ENCODE data around the gene ZNF184. TPM values are rescaled to one million over a fixed set of nuclear protein-coding genes. Genes with fewer than 3 reads are reported as not detected.
A peak's percentile ranks its signal among the peaks of the same experiment; 100 is the strongest.

Gene ZNF184
- total and polyA plus RNA-seq, 9 of the 15 experiments (the other 6 are each of a cell fraction or from before 2014, with no cell fraction given) = 7.6 to 22.2 (median 12.8) TPM

DNA sequence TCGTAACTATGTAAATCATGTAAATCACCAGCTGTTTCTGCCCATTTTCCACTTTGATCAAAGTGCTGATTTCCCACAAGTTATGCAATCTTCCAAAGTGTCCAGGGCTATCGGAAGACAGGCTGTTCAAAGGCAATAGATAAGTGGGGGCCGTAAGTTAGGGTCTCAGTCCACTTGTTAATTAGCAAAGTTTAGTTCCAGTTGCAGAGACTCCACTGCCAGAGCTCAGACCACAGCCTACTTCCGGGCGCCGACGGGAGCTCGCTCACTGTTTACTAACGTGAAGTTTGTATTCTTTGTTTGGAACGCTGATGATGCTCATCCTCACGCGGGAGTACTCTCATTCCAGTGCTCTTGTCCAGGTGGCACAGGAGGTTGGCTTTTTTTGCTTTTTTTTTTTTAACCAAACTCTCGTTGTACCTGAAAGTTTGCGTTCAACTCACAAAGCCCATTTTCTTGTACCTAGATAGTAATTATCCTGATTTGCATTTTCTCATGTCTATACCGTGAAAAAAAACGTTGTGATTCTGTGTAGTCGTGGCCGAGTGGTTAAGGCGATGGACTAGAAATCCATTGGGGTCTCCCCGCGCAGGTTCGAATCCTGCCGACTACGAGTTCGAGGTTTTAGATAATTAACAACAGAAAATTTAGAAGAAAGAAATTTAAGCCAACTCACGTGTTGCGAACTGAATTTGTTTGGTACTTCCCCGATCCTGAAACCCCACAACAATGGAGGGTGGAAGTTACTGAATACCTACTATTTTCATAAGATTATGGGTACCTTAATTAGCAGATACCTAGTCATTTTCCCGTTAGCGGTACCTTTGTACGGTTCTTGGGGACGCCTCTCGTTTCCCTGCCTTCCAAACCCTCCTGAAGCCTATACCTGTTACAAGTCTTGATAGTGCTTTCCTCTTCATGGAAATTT, 29.9 kb upstream of the ZNF184 start (continued):
- TF ChIP-seq, protein P1, sequence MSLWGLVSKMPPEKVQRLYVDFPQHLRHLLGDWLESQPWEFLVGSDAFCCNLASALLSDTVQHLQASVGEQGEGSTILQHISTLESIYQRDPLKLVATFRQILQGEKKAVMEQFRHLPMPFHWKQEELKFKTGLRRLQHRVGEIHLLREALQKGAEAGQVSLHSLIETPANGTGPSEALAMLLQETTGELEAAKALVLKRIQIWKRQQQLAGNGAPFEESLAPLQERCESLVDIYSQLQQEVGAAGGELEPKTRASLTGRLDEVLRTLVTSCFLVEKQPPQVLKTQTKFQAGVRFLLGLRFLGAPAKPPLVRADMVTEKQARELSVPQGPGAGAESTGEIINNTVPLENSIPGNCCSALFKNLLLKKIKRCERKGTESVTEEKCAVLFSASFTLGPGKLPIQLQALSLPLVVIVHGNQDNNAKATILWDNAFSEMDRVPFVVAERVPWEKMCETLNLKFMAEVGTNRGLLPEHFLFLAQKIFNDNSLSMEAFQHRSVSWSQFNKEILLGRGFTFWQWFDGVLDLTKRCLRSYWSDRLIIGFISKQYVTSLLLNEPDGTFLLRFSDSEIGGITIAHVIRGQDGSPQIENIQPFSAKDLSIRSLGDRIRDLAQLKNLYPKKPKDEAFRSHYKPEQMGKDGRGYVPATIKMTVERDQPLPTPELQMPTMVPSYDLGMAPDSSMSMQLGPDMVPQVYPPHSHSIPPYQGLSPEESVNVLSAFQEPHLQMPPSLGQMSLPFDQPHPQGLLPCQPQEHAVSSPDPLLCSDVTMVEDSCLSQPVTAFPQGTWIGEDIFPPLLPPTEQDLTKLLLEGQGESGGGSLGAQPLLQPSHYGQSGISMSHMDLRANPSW (CRISPR knock-in tag; IDR thresholded peaks at IDR 0.05) = peak; percentile 75; the same call in 1 of the 2 replicates
- TF ChIP-seq DIDO1 (tag; IDR thresholded peaks at IDR 0.05; ENCODE audit: low read depth) (0 out of 2 replicates have a peak, but pooled peaks have one; percentile 2), ZNF57 (CRISPR knock-in tag; IDR thresholded peaks at IDR 0.05) (no peak), GATA2 (CRISPR knock-in tag; IDR thresholded peaks at IDR 0.05) (peak; percentile 71), ASH1L (IDR thresholded peaks at IDR 0.05; ENCODE audit: borderline replicate concordance, low read depth, partially characterized antibody) (peak; percentile 68), SMAD2 (IDR thresholded peaks at IDR 0.05; ENCODE audit: low read depth, low read length) (no peak), FOXK2 (conservative IDR thresholded peaks at IDR 0.05 in 1 of 2, IDR thresholded peaks at IDR 0.05 in 1 of 2; ENCODE audit: low read depth in 2 of 2) (peak; percentile 87 to 96), RBM39 (optimal IDR thresholded peaks at IDR 0.05; ENCODE audit: low read depth, low read length) (no peak), ZNF274 (IDR thresholded peaks at IDR 0.05; ENCODE audit: borderline replicate concordance, low read depth, low read length) (no peak), PHF21A (IDR thresholded peaks at IDR 0.05; ENCODE audit: borderline replicate concordance, low read depth) (peak; percentile 90; the same call in 1 of the 2 replicates)
- TF ChIP-seq, protein P2, sequence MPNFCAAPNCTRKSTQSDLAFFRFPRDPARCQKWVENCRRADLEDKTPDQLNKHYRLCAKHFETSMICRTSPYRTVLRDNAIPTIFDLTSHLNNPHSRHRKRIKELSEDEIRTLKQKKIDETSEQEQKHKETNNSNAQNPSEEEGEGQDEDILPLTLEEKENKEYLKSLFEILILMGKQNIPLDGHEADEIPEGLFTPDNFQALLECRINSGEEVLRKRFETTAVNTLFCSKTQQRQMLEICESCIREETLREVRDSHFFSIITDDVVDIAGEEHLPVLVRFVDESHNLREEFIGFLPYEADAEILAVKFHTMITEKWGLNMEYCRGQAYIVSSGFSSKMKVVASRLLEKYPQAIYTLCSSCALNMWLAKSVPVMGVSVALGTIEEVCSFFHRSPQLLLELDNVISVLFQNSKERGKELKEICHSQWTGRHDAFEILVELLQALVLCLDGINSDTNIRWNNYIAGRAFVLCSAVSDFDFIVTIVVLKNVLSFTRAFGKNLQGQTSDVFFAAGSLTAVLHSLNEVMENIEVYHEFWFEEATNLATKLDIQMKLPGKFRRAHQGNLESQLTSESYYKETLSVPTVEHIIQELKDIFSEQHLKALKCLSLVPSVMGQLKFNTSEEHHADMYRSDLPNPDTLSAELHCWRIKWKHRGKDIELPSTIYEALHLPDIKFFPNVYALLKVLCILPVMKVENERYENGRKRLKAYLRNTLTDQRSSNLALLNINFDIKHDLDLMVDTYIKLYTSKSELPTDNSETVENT (CRISPR knock-in tag; IDR thresholded peaks at IDR 0.05) = no peak
- TF ChIP-seq, protein P3, sequence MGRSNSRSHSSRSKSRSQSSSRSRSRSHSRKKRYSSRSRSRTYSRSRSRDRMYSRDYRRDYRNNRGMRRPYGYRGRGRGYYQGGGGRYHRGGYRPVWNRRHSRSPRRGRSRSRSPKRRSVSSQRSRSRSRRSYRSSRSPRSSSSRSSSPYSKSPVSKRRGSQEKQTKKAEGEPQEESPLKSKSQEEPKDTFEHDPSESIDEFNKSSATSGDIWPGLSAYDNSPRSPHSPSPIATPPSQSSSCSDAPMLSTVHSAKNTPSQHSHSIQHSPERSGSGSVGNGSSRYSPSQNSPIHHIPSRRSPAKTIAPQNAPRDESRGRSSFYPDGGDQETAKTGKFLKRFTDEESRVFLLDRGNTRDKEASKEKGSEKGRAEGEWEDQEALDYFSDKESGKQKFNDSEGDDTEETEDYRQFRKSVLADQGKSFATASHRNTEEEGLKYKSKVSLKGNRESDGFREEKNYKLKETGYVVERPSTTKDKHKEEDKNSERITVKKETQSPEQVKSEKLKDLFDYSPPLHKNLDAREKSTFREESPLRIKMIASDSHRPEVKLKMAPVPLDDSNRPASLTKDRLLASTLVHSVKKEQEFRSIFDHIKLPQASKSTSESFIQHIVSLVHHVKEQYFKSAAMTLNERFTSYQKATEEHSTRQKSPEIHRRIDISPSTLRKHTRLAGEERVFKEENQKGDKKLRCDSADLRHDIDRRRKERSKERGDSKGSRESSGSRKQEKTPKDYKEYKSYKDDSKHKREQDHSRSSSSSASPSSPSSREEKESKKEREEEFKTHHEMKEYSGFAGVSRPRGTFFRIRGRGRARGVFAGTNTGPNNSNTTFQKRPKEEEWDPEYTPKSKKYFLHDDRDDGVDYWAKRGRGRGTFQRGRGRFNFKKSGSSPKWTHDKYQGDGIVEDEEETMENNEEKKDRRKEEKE (IDR thresholded peaks at IDR 0.05; ENCODE audit: borderline replicate concordance in 1 of 2, control insufficient read depth in 1 of 2, low read depth in 2 of 2, low read length in 1 of 2) = 0 out of 4 replicates have a peak, but pooled peaks of 1 of the 2 experiments have one; percentile 4
- TF ChIP-seq, protein P4, sequence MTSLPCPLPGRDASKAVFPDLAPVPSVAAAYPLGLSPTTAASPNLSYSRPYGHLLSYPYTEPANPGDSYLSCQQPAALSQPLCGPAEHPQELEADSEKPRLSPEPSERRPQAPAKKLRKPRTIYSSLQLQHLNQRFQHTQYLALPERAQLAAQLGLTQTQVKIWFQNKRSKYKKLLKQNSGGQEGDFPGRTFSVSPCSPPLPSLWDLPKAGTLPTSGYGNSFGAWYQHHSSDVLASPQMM (CRISPR knock-in tag; IDR thresholded peaks at IDR 0.05) = no peak
- TF ChIP-seq, protein P5, sequence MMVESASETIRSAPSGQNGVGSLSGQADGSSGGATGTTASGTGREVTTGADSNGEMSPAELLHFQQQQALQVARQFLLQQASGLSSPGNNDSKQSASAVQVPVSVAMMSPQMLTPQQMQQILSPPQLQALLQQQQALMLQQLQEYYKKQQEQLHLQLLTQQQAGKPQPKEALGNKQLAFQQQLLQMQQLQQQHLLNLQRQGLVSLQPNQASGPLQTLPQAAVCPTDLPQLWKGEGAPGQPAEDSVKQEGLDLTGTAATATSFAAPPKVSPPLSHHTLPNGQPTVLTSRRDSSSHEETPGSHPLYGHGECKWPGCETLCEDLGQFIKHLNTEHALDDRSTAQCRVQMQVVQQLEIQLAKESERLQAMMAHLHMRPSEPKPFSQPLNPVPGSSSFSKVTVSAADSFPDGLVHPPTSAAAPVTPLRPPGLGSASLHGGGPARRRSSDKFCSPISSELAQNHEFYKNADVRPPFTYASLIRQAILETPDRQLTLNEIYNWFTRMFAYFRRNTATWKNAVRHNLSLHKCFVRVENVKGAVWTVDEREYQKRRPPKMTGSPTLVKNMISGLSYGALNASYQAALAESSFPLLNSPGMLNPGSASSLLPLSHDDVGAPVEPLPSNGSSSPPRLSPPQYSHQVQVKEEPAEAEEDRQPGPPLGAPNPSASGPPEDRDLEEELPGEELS (CRISPR knock-in tag; IDR thresholded peaks at IDR 0.05; ENCODE audit: borderline replicate concordance) = no peak

Measured in K562 (cell line).